ENCODE measurements around the gene CD40LG. TPM values are rescaled to one million over a fixed set of nuclear protein-coding genes. Genes with fewer than 3 reads are reported as not detected.

Gene CD40LG
- total and polyA plus RNA-seq, 2 donors (not counting 1 experiment from before 2014, with no cell fraction given): 0.13 to 0.30 TPM

DNA sequence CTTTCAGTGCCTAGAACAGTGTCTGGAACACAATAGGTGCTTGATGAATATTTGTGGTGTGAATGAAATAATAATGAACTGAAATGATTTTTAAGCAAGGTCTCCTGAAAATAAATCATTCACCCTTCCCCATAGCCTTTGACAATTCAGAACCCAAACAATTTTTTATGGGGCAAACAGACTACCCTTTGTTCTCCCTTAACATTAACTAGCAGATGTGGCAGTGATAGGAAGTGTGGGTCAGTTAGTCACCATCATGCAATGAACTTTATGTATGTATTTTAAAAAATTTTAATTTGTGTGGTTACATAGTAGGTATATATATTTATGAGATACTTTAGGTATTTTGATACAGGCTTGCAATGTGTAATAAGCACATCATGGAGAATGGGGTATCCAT is 27.2 kb upstream of the CD40LG start:
- H3K36me3 ChIP-seq (replicated peaks in 1 of 2; ENCODE audit: control extremely low read depth in 1 of 2, control insufficient read depth in 1 of 2, extremely low read depth in 1 of 2, insufficient read depth in 2 of 2, low read length in 1 of 2): no peaks in the 10 kb centered on the region
- no peak overlapping the region for H3K9ac ChIP-seq (ENCODE audit: low read length)
- POLR2A ChIA-PET: no interaction called here
- CTCF ChIA-PET: no interaction called here
- H3K27me3 ChIP-seq (replicated peaks in 1 of 4; ENCODE audit: control extremely low read depth in 1 of 4, control insufficient read depth in 3 of 4, insufficient read depth in 4 of 4, low read length in 3 of 4): no peaks in the 10 kb centered on the region
- intact Hi-C loops (cut with micrococcal nuclease): no loop called here
- Mint-ChIP-seq H3K27ac (no peak overlapping the region), H3K9me3 (ENCODE audit: insufficient read depth) (no peaks in the 10 kb centered on the region), H3K4me3 (no peak overlapping the region), H3K4me1 (peaks cover 4% of the 10 kb centered on the region), H3K27me3 (no peaks in the 10 kb centered on the region)
- H3K4me1 ChIP-seq (ENCODE audit: control insufficient read depth in 2 of 2, insufficient read depth in 2 of 2, low read length in 2 of 2): no peaks in the 10 kb centered on the region
- H3K27ac ChIP-seq (ENCODE audit: low read length in 2 of 2): no peak overlapping the region
- TF ChIP-seq, protein P1, sequence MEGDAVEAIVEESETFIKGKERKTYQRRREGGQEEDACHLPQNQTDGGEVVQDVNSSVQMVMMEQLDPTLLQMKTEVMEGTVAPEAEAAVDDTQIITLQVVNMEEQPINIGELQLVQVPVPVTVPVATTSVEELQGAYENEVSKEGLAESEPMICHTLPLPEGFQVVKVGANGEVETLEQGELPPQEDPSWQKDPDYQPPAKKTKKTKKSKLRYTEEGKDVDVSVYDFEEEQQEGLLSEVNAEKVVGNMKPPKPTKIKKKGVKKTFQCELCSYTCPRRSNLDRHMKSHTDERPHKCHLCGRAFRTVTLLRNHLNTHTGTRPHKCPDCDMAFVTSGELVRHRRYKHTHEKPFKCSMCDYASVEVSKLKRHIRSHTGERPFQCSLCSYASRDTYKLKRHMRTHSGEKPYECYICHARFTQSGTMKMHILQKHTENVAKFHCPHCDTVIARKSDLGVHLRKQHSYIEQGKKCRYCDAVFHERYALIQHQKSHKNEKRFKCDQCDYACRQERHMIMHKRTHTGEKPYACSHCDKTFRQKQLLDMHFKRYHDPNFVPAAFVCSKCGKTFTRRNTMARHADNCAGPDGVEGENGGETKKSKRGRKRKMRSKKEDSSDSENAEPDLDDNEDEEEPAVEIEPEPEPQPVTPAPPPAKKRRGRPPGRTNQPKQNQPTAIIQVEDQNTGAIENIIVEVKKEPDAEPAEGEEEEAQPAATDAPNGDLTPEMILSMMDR (IDR thresholded peaks at IDR 0.05): no peak
- no peak for TF ChIP-seq EZH2 (IDR thresholded peaks at IDR 0.05; ENCODE audit: borderline replicate concordance, insufficient read depth, low read depth, low read length, poor library complexity, severe bottlenecking)
- H3K79me2 ChIP-seq (ENCODE audit: control insufficient read depth, insufficient read depth, low read length): no peaks in the 10 kb centered on the region
- DNase-seq: no peak
- ATAC-seq (ENCODE audit: low read depth): no peak
- no peaks in the 10 kb centered on the region for H4K20me1 ChIP-seq (ENCODE audit: control insufficient read depth, insufficient read depth, low read length, poor library complexity, severe bottlenecking)
- no peak overlapping the region for H2AFZ ChIP-seq (ENCODE audit: insufficient read depth, low read depth, low read length, poor library complexity, severe bottlenecking)
- H3K9me3 ChIP-seq (ENCODE audit: control extremely low read depth in 1 of 3, control insufficient read depth in 2 of 3, insufficient read depth in 1 of 3, low read length in 2 of 3): no peaks in the 10 kb centered on the region
- H3K4me3 ChIP-seq (ENCODE audit: control extremely low read depth in 1 of 5, extremely low read depth in 1 of 5, insufficient read depth in 1 of 5, low read depth in 2 of 5, low read length in 4 of 5): no peak overlapping the region
- no peak overlapping the region for H3K4me2 ChIP-seq (replicated peaks; ENCODE audit: low read depth, low read length, poor library complexity, severe bottlenecking)

DNA sequence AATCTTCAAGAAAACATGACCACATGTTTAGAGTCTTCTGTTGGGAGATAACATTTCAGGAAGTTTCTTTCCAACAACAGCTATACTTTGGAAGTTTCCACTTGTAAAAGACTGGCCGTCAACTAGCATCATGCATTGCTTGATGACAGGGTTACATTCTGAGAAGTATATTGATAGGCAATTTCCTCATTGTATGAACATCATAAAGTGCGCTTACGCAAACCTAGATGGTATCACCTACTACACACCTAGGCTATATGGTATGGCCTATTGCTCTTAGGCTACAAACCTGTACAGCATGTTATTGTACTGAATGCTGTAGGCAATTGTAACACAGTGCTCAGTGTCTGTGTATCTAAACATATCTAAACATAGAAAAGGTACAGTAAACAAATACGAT is 25.4 kb upstream of the CD40LG start:
- TF ChIP-seq, protein P1 (IDR thresholded peaks at IDR 0.05): no peak
- TF ChIP-seq EZH2 (IDR thresholded peaks at IDR 0.05; ENCODE audit: borderline replicate concordance, insufficient read depth, low read depth, low read length, poor library complexity, severe bottlenecking): no peak
- CTCF ChIA-PET: interaction anchor here (0.6 to 1.1 kb wide), 2 partner anchors 10 to 14 kb away, joined by 3 to 5 read pairs; no protein-coding TSS in a partner anchor
- Histone ChIP-seq H3K4me3 (ENCODE audit: control extremely low read depth in 1 of 5, extremely low read depth in 1 of 5, insufficient read depth in 1 of 5, low read depth in 2 of 5, low read length in 4 of 5) (no peak overlapping the region), H3K36me3 (replicated peaks in 1 of 2; ENCODE audit: control extremely low read depth in 1 of 2, control insufficient read depth in 1 of 2, extremely low read depth in 1 of 2, insufficient read depth in 2 of 2, low read length in 1 of 2) (no peaks in the 10 kb centered on the region), H3K79me2 (ENCODE audit: control insufficient read depth, insufficient read depth, low read length) (no peaks in the 10 kb centered on the region), H3K4me2 (replicated peaks; ENCODE audit: low read depth, low read length, poor library complexity, severe bottlenecking) (no peak overlapping the region), H3K27me3 (replicated peaks in 1 of 4; ENCODE audit: control extremely low read depth in 1 of 4, control insufficient read depth in 3 of 4, insufficient read depth in 4 of 4, low read length in 3 of 4) (no peaks in the 10 kb centered on the region), H4K20me1 (ENCODE audit: control insufficient read depth, insufficient read depth, low read length, poor library complexity, severe bottlenecking) (no peaks in the 10 kb centered on the region), H3K9me3 (ENCODE audit: control extremely low read depth in 1 of 3, control insufficient read depth in 2 of 3, insufficient read depth in 1 of 3, low read length in 2 of 3) (no peaks in the 10 kb centered on the region), H2AFZ (ENCODE audit: insufficient read depth, low read depth, low read length, poor library complexity, severe bottlenecking) (no peak overlapping the region), H3K27ac (ENCODE audit: low read length in 2 of 2) (no peak overlapping the region), H3K4me1 (ENCODE audit: control insufficient read depth in 2 of 2, insufficient read depth in 2 of 2, low read length in 2 of 2) (no peaks in the 10 kb centered on the region), H3K9ac (ENCODE audit: low read length) (no peak overlapping the region)
- H3K27me3 Mint-ChIP-seq: no peaks in the 10 kb centered on the region
- H3K4me3 Mint-ChIP-seq: no peak overlapping the region
- POLR2A ChIA-PET: no interaction called here
- intact Hi-C loops (cut with micrococcal nuclease): no loop called here
- H3K9me3 Mint-ChIP-seq (ENCODE audit: insufficient read depth): no peaks in the 10 kb centered on the region
- ATAC-seq (ENCODE audit: low read depth): no peak
- WGBS (ENCODE audit: insufficient coverage): no CpG with 5 or more reads among the region's 4 CpGs
- no peak for DNase-seq
- H3K27ac Mint-ChIP-seq: no peak overlapping the region
- no peaks in the 10 kb centered on the region for H3K4me1 Mint-ChIP-seq
